Adipocyte (in vitro differentiated cells): Measurements from ENCODE around the gene ADTRP.

ENCODE experiments used
- DNase-seq: peaks from one replicate; pipeline ENCODE4 v3.0.0-alpha.2; 2015; ENCODE audit warnings: low read depth
- H3K27me3 ChIP-seq: replicated peaks from 2 replicates; pipeline ENCODE4 v1.7.0; 2013; ENCODE audit warnings: mild to moderate bottlenecking, low read length, moderate library complexity; ENCODE audit not compliant: control insufficient read depth, insufficient read depth
- H3K36me3 ChIP-seq: 2 replicates; pipeline ENCODE4 v1.7.0; 2013; ENCODE audit warnings: low read length, mild to moderate bottlenecking, moderate library complexity; ENCODE audit not compliant: control insufficient read depth, insufficient read depth, severe bottlenecking
- H3K4me1 ChIP-seq: 2 replicates; pipeline ENCODE4 v1.7.0; 2013; ENCODE audit warnings: mild to moderate bottlenecking, low read length, moderate library complexity; ENCODE audit not compliant: control insufficient read depth, insufficient read depth
- H3K4me3 ChIP-seq: 2 replicates; pipeline ENCODE4 v1.7.0; 2013; ENCODE audit warnings: mild to moderate bottlenecking, low read length, moderate library complexity
- H3K9ac ChIP-seq: 2 replicates; pipeline ENCODE4 v1.7.0; 2013; ENCODE audit warnings: mild to moderate bottlenecking, low read length, moderate library complexity
- H3K9me3 ChIP-seq: 2 replicates; pipeline ENCODE4 v1.7.0; 2013; ENCODE audit warnings: mild to moderate bottlenecking, low read length, moderate library complexity; ENCODE audit not compliant: control insufficient read depth

ADTRP gene

DNA sequence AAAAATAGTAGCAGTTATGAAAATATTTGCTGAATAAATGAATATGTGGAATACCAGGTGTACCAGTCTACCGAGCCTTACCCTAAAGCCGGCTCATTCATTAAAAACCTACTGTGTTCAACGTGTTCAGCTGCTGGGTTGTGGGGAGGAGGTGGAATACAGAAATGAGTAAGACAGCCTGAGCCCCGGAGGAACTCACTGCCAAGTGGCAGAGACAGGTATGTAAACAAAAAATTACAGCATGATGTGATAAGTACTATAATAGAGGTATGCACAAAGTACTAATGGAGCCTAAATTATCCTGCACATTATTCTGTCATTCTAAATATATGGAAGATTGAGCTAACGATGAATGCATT, 6.8 kb upstream of the ADTRP start:
- H3K27me3 ChIP-seq: no peaks in the 10 kb centered on the region
- H3K9me3 ChIP-seq: no peaks in the 10 kb centered on the region
- no peak for DNase-seq
- no peaks in the 10 kb centered on the region for H3K4me1 ChIP-seq
- H3K9ac ChIP-seq: no peak overlapping the region
- no peak overlapping the region for H3K4me3 ChIP-seq
- no peaks in the 10 kb centered on the region for H3K36me3 ChIP-seq

DNA sequence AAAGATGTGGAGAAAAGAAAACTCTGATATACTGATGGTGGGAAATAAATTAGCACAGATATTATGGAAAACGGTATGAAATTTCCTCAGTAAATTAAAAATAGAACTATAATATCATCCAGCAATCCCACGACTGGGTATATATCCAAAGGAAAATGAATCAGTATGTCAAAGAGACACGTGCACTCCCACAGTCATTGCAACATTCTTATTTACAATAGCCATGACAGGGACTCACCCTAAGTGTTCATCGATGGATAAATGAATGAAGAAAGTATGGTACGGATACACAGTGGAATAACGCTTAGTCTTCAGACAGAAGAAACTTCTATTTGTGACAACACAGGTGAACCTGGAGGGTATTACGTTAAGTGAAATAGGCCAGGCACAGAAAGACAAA, 5.7 kb upstream of the ADTRP start:
- no peaks in the 10 kb centered on the region for H3K27me3 ChIP-seq
- H3K9me3 ChIP-seq: no peaks in the 10 kb centered on the region
- peaks cover 8% of the 10 kb centered on the region for H3K4me1 ChIP-seq
- H3K36me3 ChIP-seq: no peaks in the 10 kb centered on the region
- no peak overlapping the region for H3K4me3 ChIP-seq
- no peak for DNase-seq
- H3K9ac ChIP-seq: no peak overlapping the region

DNA sequence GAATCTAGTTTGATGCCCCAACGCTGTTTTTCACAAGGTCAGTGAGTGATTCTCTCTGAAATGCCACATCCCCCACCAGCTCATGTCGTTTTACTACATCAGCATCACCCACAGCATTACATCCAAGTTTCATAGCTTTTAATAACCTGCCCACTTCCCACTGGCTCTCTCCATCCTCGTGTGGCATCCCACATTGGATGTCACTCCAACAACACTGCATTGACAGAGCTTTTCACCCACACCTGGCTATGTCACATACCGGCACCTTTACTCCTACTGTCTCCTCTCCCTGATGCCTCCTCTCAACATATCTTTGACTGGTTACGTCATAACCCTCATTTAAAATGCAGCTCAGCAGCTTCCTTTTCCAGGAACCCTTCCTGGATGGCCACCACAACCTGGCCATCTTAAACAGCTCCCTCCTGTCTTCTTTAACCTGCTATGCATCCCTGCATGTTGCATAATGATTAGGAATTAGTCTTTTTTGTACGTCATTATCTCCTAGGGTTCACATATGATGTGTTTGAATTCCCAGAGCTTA, 5.0 kb upstream of the ADTRP start:
- Histone ChIP-seq H3K4me3 (no peak overlapping the region), H3K9ac (no peak overlapping the region), H3K36me3 (no peaks in the 10 kb centered on the region), H3K27me3 (no peaks in the 10 kb centered on the region), H3K4me1 (peaks cover 16% of the 10 kb centered on the region), H3K9me3 (no peaks in the 10 kb centered on the region)
- DNase-seq: no peak

DNA sequence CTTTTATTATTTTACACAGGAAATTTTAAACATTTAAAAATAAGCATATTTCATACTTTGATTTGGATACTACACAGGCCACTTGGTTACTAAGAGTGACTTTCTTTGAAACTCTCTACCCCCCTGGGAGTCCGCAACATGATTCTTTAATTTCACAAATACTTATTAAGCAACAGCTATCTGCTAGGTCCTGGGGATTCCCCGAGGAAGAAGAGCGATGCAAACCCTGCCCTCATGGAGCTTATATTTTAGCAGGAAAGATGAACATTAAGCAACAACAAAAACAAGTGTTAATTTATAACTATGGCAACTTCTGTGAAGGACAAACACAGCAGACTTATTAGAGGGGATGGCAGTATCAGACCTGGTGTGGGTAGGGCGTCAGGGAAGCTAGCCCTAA, 3.9 kb upstream of the ADTRP start:
- no peaks in the 10 kb centered on the region for H3K36me3 ChIP-seq
- no peak for DNase-seq
- H3K4me1 ChIP-seq: peaks cover 17% of the 10 kb centered on the region
- no peaks in the 10 kb centered on the region for H3K27me3 ChIP-seq
- no peak overlapping the region for H3K9ac ChIP-seq
- H3K9me3 ChIP-seq: no peaks in the 10 kb centered on the region
- no peak overlapping the region for H3K4me3 ChIP-seq

DNA sequence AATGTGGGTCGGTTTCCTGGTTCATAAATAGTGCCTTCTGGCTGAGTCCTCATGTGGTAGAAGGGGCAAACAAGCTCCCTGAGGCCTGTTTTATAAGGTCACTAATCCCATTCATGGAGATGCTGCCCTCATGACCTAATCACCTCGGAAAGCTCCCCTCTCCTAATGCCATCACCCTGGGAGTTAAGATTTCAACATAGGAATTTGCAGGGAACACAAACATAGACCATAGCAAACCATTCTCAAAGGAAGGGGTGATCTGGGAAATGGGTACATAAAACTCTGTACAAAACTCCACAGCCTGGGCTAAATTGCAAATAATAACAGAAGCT, 1.5 kb upstream of the ADTRP start:
- H3K9ac ChIP-seq: no peak overlapping the region
- H3K27me3 ChIP-seq: no peaks in the 10 kb centered on the region

DNA sequence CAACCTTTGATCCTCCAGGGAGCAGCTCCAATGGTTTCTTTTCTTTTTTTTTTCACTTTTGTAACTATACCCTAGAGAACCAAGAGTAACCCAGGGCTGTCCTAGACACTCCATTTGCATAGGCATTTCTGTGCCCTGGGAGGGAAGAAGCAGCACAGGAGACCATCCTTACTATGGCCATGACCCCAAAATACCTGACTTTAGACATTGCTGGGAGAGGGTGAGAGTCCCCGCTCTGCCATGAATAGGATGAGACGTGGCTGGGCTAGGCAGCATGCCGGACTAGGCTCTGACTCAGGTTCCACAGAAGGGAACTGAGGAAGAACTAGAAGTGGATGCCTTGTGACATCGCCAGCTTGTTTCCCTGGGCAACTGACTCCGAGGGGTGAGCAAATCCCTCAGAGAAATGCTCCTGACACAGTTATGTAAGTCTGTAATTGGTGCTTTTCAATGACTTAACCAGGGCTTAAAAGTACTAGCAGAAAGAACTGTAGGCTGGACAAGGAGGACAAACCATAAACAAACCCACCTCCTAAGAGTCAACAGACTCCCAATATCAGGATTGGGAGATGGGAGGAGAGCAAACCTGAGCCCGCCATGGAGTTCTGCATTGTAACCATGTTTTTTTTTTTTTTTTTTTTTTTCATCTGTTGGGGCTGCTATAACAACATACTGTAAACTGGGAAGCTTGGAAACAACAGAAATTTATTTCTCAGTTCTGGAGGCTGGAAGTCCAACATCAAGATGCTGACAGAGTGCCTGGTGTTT, 910 bp upstream of the ADTRP start:
- Histone ChIP-seq H3K4me1 (peaks cover 17% of the 10 kb centered on the region), H3K27me3 (no peaks in the 10 kb centered on the region)
- DNase-seq: no peak

More for the DNA sequence above, 1.5 kb upstream of the ADTRP start:
- DNase-seq: no peak
- no peak overlapping the region for H3K4me3 ChIP-seq
- no peaks in the 10 kb centered on the region for H3K36me3 ChIP-seq
- no peaks in the 10 kb centered on the region for H3K9me3 ChIP-seq
- peaks cover 17% of the 10 kb centered on the region for H3K4me1 ChIP-seq

DNA sequence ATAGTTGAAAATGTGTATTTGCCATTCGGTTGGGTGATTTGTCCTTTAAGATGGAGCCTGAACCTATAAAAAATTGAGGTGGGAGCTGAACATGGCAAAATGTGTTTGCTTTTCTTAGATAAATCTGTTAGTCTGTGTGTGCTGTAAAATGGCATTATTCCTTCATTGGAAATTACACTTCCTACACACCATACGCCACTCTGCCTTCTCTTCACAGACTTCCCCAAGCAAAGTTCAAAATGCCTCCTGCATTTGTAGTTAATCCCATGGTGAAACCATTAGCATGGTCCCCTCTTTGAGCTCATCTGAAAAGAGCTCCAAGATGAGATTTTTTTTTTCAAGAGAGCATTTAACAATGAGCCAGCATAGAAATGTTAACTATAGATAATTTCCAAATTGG, 567 bp downstream of the ADTRP start:
- no peak for DNase-seq
- H3K27me3 ChIP-seq: no peaks in the 10 kb centered on the region
- no peaks in the 10 kb centered on the region for H3K36me3 ChIP-seq

More for the DNA sequence above, 910 bp upstream of the ADTRP start:
- Histone ChIP-seq H3K9ac (no peak overlapping the region), H3K36me3 (no peaks in the 10 kb centered on the region), H3K4me3 (no peak overlapping the region), H3K9me3 (no peaks in the 10 kb centered on the region)

DNA sequence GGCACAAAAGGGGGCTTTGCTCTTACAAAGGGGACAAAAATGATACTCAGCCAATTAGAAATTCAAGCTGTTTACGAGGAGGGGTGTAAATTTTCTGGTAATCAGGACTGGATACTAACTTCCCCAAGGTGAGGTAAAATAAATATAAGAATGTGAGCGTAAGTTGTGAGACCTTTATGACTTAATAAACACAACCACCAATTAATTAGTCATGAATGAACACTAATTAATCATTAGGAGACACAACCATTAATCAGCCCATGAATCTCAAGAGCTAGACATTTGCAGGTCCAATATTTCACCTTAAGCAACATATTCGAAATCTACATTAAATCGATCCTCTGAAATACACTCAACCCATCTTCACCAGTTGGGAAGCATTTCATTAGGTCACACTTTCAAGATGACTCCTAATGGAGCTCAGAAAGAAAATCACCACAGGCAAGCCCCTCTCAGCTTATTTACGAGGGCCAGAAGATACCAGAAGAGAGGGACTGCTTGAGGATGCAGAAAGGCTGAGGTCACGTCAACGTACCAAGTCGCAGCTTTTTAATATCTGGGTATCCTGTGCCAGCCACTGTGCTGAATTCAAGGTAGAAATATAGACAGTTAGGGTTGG, 2.7 kb downstream of the ADTRP start:
- no peaks in the 10 kb centered on the region for H3K9me3 ChIP-seq
- DNase-seq: no peak

More for the DNA sequence above, 567 bp downstream of the ADTRP start:
- Histone ChIP-seq H3K4me1 (peaks cover 17% of the 10 kb centered on the region), H3K9me3 (no peaks in the 10 kb centered on the region), H3K9ac (no peak overlapping the region), H3K4me3 (no peak overlapping the region)

DNA sequence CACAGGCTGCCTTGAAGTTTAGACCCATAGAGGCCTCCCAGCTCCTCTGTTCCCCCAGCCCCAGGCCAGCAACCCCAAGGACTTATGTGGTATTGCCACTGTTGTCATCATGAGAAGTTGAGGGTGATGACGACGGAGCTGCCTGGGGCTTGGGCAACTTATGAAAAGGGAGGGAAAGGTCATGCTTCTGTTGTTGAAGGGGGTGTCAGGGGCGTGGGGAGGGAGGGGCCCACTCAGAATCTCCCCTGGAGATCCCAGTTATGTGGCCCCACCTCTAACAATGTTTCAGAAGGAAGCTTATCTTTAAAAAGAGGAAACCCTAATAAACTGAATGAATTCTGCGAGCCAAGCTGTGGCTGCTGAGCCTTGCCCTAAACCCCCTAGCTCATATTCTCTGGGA, 4.2 kb downstream of the ADTRP start:
- H3K9ac ChIP-seq: no peak overlapping the region
- H3K4me3 ChIP-seq: no peak overlapping the region
- DNase-seq: no peak
- no peaks in the 10 kb centered on the region for H3K27me3 ChIP-seq
- H3K36me3 ChIP-seq: no peaks in the 10 kb centered on the region
- no peaks in the 10 kb centered on the region for H3K9me3 ChIP-seq
- peaks cover 39% of the 10 kb centered on the region for H3K4me1 ChIP-seq

More for the DNA sequence above, 2.7 kb downstream of the ADTRP start:
- H3K27me3 ChIP-seq: no peaks in the 10 kb centered on the region
- peaks cover 37% of the 10 kb centered on the region for H3K4me1 ChIP-seq
- H3K4me3 ChIP-seq: no peak overlapping the region
- H3K36me3 ChIP-seq: no peaks in the 10 kb centered on the region
- no peak overlapping the region for H3K9ac ChIP-seq

DNA sequence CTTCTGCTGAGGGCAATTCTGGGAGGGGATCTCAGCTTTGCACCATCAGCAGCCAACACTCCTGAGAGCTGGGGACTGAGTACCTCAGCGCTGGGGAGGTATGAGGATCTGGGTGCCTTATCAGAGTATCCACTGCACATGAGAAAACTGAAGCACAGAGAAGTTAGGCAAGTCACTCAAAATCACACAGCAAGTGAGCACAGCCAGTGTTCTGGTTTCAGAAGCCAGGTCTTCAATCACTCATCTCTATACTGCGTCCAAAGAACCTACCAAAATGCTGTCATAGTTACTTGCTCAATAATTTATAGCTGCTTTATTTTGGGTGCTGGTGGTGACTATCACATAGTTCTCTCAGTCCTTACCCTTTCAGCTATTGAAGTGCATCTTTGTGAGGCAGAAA, 5.0 kb downstream of the ADTRP start:
- Histone ChIP-seq H3K9me3 (no peaks in the 10 kb centered on the region), H3K4me1 (peaks cover 31% of the 10 kb centered on the region), H3K27me3 (no peaks in the 10 kb centered on the region), H3K4me3 (no peak overlapping the region), H3K36me3 (no peaks in the 10 kb centered on the region), H3K9ac (no peak overlapping the region)
- DNase-seq: no peak

DNA sequence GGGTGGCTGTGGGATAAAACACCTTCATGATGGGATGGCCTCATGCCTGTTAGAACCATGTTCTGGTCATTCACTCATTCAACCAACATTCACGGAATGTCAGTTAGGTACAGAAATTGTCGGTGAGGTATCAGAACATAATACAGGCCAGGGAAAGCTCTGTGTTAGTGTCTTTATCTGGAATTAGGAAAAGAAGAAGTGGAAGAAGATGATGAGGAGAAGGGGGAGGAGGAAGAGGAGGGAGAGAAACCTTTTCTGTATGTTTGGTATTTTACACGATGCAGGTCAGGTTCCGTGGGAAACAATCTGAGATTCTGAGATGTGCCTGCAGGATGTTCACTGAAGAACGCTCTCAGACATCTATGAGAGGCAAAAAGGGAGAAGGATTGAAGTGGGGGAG, 5.6 kb downstream of the ADTRP start:
- H3K4me3 ChIP-seq: no peak overlapping the region
- no peaks in the 10 kb centered on the region for H3K27me3 ChIP-seq
- H3K36me3 ChIP-seq: no peaks in the 10 kb centered on the region
- no peak overlapping the region for H3K9ac ChIP-seq
- no peak for DNase-seq
- no peaks in the 10 kb centered on the region for H3K9me3 ChIP-seq
- H3K4me1 ChIP-seq: peaks cover 30% of the 10 kb centered on the region
